Endothelial cell of umbilical vein (primary cell): Measurements from ENCODE around the gene REEP3. TPM values are rescaled to one million over a fixed set of nuclear protein-coding genes. Genes with fewer than 3 reads are reported as not detected.

Experiments
- BruUV-seq: library from RNA; stranded (reverse); fragments of 400-500 nt; replicated peaks from 2 replicates; lab custom pipeline; 2021; lab: Mats Ljungman, UMichigan
- CTCF ChIA-PET: fragments of 300-600, 350-600 bp; sonication (Branson Sonifier 250); formaldehyde crosslinking; loops from one replicate; lab custom pipeline; 2021; ENCODE audit warnings: antibody characterized with exemption, inconsistent platforms; lab: Charles Lee
- POLR2A ChIA-PET: fragments of 300-600, 350-600 bp; sonication (Branson Sonifier 250); formaldehyde crosslinking; loops from one replicate; lab custom pipeline; 2021; ENCODE audit warnings: antibody characterized with exemption, inconsistent platforms; lab: Charles Lee
- DNase-seq: peaks from one replicate; pipeline ENCODE4 v3.0.0-alpha.2; 2011; ENCODE audit warnings: low read depth, low spot score
- FAIRE-seq: peaks from 2 replicates; lab custom pipeline; 2011; peaks lifted over from hg19 to GRCh38; lab: Jason Lieb, UNC
- H2AFZ ChIP-seq: 2 replicates; pipeline ENCODE4 v1.6.0; 2012; ENCODE audit warnings: low read depth, low read length, control low read depth, inconsistent platforms
- H3K27ac ChIP-seq: 2 replicates; pipeline ENCODE4 v1.5.1; 2011; ENCODE audit warnings: low read depth, mild to moderate bottlenecking, control low read depth, low read length, moderate library complexity; ENCODE audit not compliant: insufficient read depth
- H3K27me3 ChIP-seq, 2 experiments: 2 replicates each; pipeline versions ENCODE4 v1.6.0 to v1.6.1; 2011; ENCODE audit warnings: low read length in 2 of 2, mixed read lengths in 1 of 2; ENCODE audit not compliant: control insufficient read depth in 2 of 2, insufficient read depth in 2 of 2
- H3K36me3 ChIP-seq, 2 experiments: 2 replicates in 1 of 2; 3 replicates in 1 of 2; pipeline ENCODE4 v1.5.1; 2011; ENCODE audit warnings: low read length in 2 of 2, mild to moderate bottlenecking in 1 of 2, moderate library complexity in 1 of 2; ENCODE audit not compliant: control insufficient read depth in 2 of 2, insufficient read depth in 2 of 2; ENCODE audit errors: extremely low read depth in 1 of 2
- H3K4me1 ChIP-seq: 3 replicates; pipeline ENCODE4 v1.5.1; 2011; ENCODE audit warnings: mild to moderate bottlenecking, low read length; ENCODE audit not compliant: control insufficient read depth, insufficient read depth; ENCODE audit errors: extremely low read depth
- H3K4me2 ChIP-seq: 2 replicates; pipeline ENCODE4 v1.6.1; 2011; ENCODE audit warnings: low read length, control low read depth, mixed read lengths; ENCODE audit not compliant: insufficient read depth
- H3K4me3 ChIP-seq, 3 experiments: fragments of 200-600 bp in 1 of 3; sonication (generic), shearing (Covaris generic) in 1 of 3; replicated peaks in 1 of 3; 2 replicates each; pipeline ENCODE4 v1.5.1; 2011 to 2016; ENCODE audit warnings: control low read depth in 3 of 3, low read length in 3 of 3, mild to moderate bottlenecking in 2 of 3, inconsistent platforms in 1 of 3, low read depth in 1 of 3, moderate library complexity in 1 of 3; ENCODE audit not compliant: insufficient read depth in 1 of 3
- H3K79me2 ChIP-seq: 2 replicates; pipeline ENCODE4 v1.6.0; 2012; ENCODE audit warnings: low read length, inconsistent platforms; ENCODE audit not compliant: control insufficient read depth, insufficient read depth
- H3K9ac ChIP-seq: replicated peaks from 2 replicates; pipeline ENCODE3; 2011; ENCODE audit warnings: low read length, control low read depth; ENCODE audit not compliant: insufficient read depth; ENCODE audit errors: extremely low read depth
- H3K9me1 ChIP-seq: replicated peaks from 3 replicates; pipeline ENCODE4 v1.6.0; 2011; ENCODE audit warnings: mild to moderate bottlenecking, low read length; ENCODE audit not compliant: control insufficient read depth, insufficient read depth; ENCODE audit errors: extremely low read depth
- H3K9me3 ChIP-seq: replicated peaks from 2 replicates; pipeline ENCODE4 v1.5.1; 2012; ENCODE audit warnings: low read length, inconsistent platforms; ENCODE audit not compliant: control insufficient read depth, insufficient read depth
- H4K20me1 ChIP-seq: replicated peaks from 2 replicates; pipeline ENCODE3; 2011; ENCODE audit warnings: mild to moderate bottlenecking, low read length; ENCODE audit not compliant: control insufficient read depth, insufficient read depth; ENCODE audit errors: extremely low read depth
- EZH2 ChIP-seq: IDR thresholded peaks from 2 replicates; pipeline ENCODE4 v1.6.1; 2012; ENCODE audit warnings: borderline replicate concordance, low read depth, mild to moderate bottlenecking, moderate library complexity, low read length, inconsistent platforms; ENCODE audit not compliant: severe bottlenecking
- FOS ChIP-seq: IDR thresholded peaks from 2 replicates; pipeline ENCODE4 v1.6.1; 2011; ENCODE audit warnings: mild to moderate bottlenecking, low read length, moderate library complexity, borderline replicate concordance; ENCODE audit not compliant: insufficient read depth
- GATA2 ChIP-seq: IDR thresholded peaks from 2 replicates; pipeline ENCODE4 v1.7.0; 2011; ENCODE audit warnings: low read depth, mild to moderate bottlenecking, moderate library complexity, mixed read lengths, low read length; ENCODE audit not compliant: insufficient read length, insufficient read depth
- JUN ChIP-seq: IDR thresholded peaks from 2 replicates; pipeline ENCODE4 v1.6.1; 2011; ENCODE audit warnings: borderline replicate concordance, low read depth; ENCODE audit not compliant: insufficient read length, insufficient read depth
- MYC ChIP-seq: IDR thresholded peaks from one replicate; pipeline ENCODE4 v1.6.1; 2011; ENCODE audit warnings: mild to moderate bottlenecking, low read depth, low read length
- POLR2A ChIP-seq: IDR thresholded peaks from 2 replicates; pipeline ENCODE4 v1.6.1; 2012; ENCODE audit warnings: low read depth, mild to moderate bottlenecking, control low read depth, low read length
- POLR2AphosphoS5 ChIP-seq: IDR thresholded peaks from 2 replicates; pipeline ENCODE4 v1.6.1; 2012; ENCODE audit warnings: low read depth, mild to moderate bottlenecking, control low read depth, low read length, moderate library complexity; ENCODE audit not compliant: insufficient read depth
- dilution Hi-C: fragments of 300-500 bp; cut with MboI; formaldehyde crosslinking; loops from one replicate; pipeline ENCODE4 v1.15.0; 2019; ENCODE audit warnings: low sequenced_read_pairs; ENCODE audit not compliant: extremely low pct_ligation_motif_present
- intact Hi-C: fragments of 100-400 bp; cut with micrococcal nuclease; formaldehyde crosslinking; loops from one replicate; pipeline ENCODE4 v1.10.0; 2022
- polyA plus RNA-seq, 4 experiments: library from polyadenylated mRNA; depleted of rRNA in 3 of 4; stranded (reverse) in 3 of 4; unstranded in 1 of 4; fragments of >200 nt; gene quantifications; 2 replicates each; pipeline versions ENCODE4 v1.2.1 to v1.2.3, GENCODE V29; 2011 to 2012; ENCODE audit warnings: missing spikeins in 1 of 4
- total RNA-seq: library from RNA; stranded (reverse); gene quantifications from 2 replicates; pipeline ENCODE4 v1.2.3, GENCODE V29; 2021
- TF ChIP-seq, protein P1 (sequence below), 2 donors: IDR thresholded peaks; 1 replicate in 1 of 2; 2 replicates in 1 of 2; pipeline ENCODE4 v1.5.1; 2011; ENCODE audit warnings: low read length in 2 of 2, mild to moderate bottlenecking in 2 of 2, moderate library complexity in 2 of 2, control low read depth in 1 of 2, inconsistent platforms in 1 of 2, low read depth in 1 of 2; ENCODE audit not compliant: insufficient read depth in 1 of 2; ENCODE audit errors: extremely low read depth in 1 of 2
- TF ChIP-seq, protein P2 (sequence below): IDR thresholded peaks from 2 replicates; pipeline ENCODE4 v1.6.1; 2011; ENCODE audit not compliant: insufficient read depth, insufficient read length

Gene REEP3
- total and polyA plus RNA-seq, 2 donors (not counting 3 experiments of a cell fraction or from before 2014, with no cell fraction given) = 12.3 to 48.3 TPM

DNA sequence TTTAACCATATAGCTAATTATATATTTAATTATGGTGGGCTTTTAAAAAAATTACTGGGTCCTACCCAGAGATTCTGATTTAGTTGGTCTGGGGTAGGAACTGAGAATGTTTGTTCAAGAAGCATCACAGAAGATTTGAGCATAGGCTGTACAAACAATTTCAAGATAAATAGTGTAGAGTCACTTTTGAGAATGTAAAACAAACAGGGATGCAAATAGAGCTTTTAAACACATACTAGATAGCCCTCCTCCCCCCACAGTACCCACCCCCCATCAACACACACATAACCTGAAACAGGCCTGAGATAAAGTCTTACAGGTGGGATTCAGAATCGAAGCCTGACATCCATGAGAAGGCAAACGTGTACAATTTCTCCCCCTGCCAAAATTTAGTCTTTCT lies 15.6 kb upstream of the REEP3 start:
- Histone ChIP-seq H3K4me2 (no peak overlapping the region), H3K9ac (no peak overlapping the region), H3K4me1 (no peaks in the 10 kb centered on the region), H3K36me3 (no peaks in the 10 kb centered on the region), H3K27me3 (no peaks in the 10 kb centered on the region), H3K9me1 (no peaks in the 10 kb centered on the region), H3K4me3 (no peak overlapping the region), H2AFZ (no peak overlapping the region), H4K20me1 (peaks cover 2% of the 10 kb centered on the region), H3K9me3 (no peaks in the 10 kb centered on the region), H3K27ac (no peak overlapping the region), H3K79me2 (peaks cover 53% of the 10 kb centered on the region)
- intact Hi-C loops = no loop called here
- TF ChIP-seq POLR2A (no peak), POLR2AphosphoS5 (no peak), GATA2 (no peak), JUN (no peak), MYC (no peak), FOS (no peak), EZH2 (no peak)
- TF ChIP-seq, protein P1, sequence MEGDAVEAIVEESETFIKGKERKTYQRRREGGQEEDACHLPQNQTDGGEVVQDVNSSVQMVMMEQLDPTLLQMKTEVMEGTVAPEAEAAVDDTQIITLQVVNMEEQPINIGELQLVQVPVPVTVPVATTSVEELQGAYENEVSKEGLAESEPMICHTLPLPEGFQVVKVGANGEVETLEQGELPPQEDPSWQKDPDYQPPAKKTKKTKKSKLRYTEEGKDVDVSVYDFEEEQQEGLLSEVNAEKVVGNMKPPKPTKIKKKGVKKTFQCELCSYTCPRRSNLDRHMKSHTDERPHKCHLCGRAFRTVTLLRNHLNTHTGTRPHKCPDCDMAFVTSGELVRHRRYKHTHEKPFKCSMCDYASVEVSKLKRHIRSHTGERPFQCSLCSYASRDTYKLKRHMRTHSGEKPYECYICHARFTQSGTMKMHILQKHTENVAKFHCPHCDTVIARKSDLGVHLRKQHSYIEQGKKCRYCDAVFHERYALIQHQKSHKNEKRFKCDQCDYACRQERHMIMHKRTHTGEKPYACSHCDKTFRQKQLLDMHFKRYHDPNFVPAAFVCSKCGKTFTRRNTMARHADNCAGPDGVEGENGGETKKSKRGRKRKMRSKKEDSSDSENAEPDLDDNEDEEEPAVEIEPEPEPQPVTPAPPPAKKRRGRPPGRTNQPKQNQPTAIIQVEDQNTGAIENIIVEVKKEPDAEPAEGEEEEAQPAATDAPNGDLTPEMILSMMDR (IDR thresholded peaks at IDR 0.05; ENCODE audit: extremely low read depth in 1 of 2, insufficient read depth in 1 of 2, low read depth in 1 of 2, low read length in 2 of 2) = no peak
- TF ChIP-seq, protein P2, sequence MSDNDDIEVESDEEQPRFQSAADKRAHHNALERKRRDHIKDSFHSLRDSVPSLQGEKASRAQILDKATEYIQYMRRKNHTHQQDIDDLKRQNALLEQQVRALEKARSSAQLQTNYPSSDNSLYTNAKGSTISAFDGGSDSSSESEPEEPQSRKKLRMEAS = no peak
- no TSS peak for BruUV-seq
- FAIRE-seq = no peak
- dilution Hi-C loops = no loop called here
- no peak for DNase-seq
- ChIA-PET POLR2A (interaction anchor here (0.7 to 0.8 kb wide), 2 partner anchors 9 to 68 kb away, joined by 4 read pairs; no protein-coding TSS in a partner anchor), CTCF (interaction anchor here (1.1 to 1.6 kb wide), 4 partner anchors 10 to 262 kb away, joined by 3 to 4 read pairs (median 4); no protein-coding TSS in a partner anchor)
